ENCODE results near the gene LACTB.

- TF ChIP-seq POLR2AphosphoS5 (IDR thresholded peaks at IDR 0.05) (no peak), CTCF (IDR thresholded peaks at IDR 0.05) (peak in 1 of 3 donors; percentile 10), POLR2A (IDR thresholded peaks at IDR 0.05) (no peak)
Observed at GRCh38 chr15:63190769-63191649, 69.3 kb downstream of the LACTB start.

All from breast epithelium (tissue), 3 donors.